ENCODE data around the gene UGT1A3.

- TF ChIP-seq EZH2 (IDR thresholded peaks at IDR 0.05; ENCODE audit: insufficient read depth, poor library complexity, severe bottlenecking): no peak
- TF ChIP-seq EZH2phosphoT487 (IDR thresholded peaks at IDR 0.05; ENCODE audit: insufficient read depth, low read depth): no peak
Observed at GRCh38 chr2:233708942-233709341, 19.9 kb upstream of the UGT1A3 start.
